Keratinocyte (primary cell): ENCODE measurements around the gene EIF5AL1.
"Not testable (repeated sequence)": the region's sequence is repeated elsewhere in the genome, so short reads cannot be mapped to it uniquely, and the experiment has no call there.

Source experiments
- EZH2 ChIP-seq: IDR thresholded peaks from one replicate; pipeline ENCODE4 v1.6.1; 2012; ENCODE audit warnings: inconsistent platforms, mild to moderate bottlenecking, low read length, moderate library complexity
- TF ChIP-seq, protein P1 (sequence below), 3 experiments: IDR thresholded peaks in 1 of 3; conservative IDR thresholded peaks in 1 of 3; optimal IDR thresholded peaks in 1 of 3; 2 replicates in 2 of 3; 3 replicates in 1 of 3; pipeline versions ENCODE3 to v1.5.1; 2011; ENCODE audit warnings: low read length in 3 of 3, mild to moderate bottlenecking in 3 of 3, moderate library complexity in 2 of 3, control low read depth in 1 of 3, inconsistent platforms in 1 of 3; ENCODE audit not compliant: insufficient read depth in 2 of 3; ENCODE audit errors: extremely low read depth in 1 of 3

DNA sequence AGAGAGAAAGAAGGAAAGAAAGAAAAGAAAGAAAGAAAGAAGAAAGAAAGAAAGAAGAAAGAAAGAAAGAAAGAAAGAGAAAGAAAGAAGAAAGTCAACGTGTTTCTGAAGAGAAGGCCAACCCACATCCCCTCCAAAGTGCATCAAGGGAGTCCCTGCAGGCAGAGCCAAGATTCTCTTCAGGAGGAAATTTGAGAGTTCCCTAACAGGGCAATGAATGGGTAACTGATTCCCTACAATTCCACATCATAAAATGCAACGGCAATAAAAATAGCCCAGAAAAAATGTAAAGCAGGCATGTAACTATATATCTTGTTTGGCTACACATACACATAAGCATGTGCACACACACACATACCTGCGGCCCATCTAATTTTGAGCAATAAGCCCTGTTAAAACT, 32.1 kb downstream of the EIF5AL1 start:
- TF ChIP-seq, protein P1, sequence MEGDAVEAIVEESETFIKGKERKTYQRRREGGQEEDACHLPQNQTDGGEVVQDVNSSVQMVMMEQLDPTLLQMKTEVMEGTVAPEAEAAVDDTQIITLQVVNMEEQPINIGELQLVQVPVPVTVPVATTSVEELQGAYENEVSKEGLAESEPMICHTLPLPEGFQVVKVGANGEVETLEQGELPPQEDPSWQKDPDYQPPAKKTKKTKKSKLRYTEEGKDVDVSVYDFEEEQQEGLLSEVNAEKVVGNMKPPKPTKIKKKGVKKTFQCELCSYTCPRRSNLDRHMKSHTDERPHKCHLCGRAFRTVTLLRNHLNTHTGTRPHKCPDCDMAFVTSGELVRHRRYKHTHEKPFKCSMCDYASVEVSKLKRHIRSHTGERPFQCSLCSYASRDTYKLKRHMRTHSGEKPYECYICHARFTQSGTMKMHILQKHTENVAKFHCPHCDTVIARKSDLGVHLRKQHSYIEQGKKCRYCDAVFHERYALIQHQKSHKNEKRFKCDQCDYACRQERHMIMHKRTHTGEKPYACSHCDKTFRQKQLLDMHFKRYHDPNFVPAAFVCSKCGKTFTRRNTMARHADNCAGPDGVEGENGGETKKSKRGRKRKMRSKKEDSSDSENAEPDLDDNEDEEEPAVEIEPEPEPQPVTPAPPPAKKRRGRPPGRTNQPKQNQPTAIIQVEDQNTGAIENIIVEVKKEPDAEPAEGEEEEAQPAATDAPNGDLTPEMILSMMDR (optimal IDR thresholded peaks at IDR 0.05 in 1 of 3, IDR thresholded peaks at IDR 0.05 in 1 of 3, conservative IDR thresholded peaks at IDR 0.05 in 1 of 3; ENCODE audit: extremely low read depth in 1 of 3, insufficient read depth in 2 of 3, low read length in 3 of 3) = not testable (repeated sequence)
- not testable (repeated sequence) for TF ChIP-seq EZH2
